ENCODE data around the gene FGFR2. TPM values are rescaled to one million over a fixed set of nuclear protein-coding genes. Genes with fewer than 3 reads are reported as not detected.
A peak's percentile ranks its signal among the peaks of the same experiment; 100 is the strongest.

FGFR2 gene
- total and polyA plus RNA-seq, 3 experiments from 2014 or later, result 0.11 to 1.3 (median 0.13) TPM

DNA sequence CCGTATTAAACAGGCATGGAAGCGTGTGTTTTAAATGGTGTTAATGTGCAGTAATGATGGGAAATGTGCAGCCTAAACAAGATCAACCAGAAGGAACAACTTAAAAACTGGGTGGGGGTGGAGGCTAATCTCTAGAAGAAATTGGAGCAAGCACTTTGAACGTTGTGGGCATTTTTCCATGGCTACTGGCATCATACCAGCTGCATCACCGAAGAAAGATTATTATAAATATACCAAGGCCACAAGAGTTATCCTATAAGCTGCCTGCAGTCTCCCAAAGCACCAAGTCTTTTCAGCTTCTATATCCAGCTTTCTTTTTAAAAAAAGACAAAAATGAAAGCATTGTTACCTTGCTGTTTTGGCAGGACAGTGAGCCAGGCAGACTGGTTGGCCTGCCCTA is 79.9 kb downstream of the FGFR2 start:
- Histone ChIP-seq H3K4me3 (ENCODE audit: low read length) (no peak overlapping the region), H3K27ac (ENCODE audit: low read depth, low read length) (no peak overlapping the region), H3K4me1 (ENCODE audit: insufficient read depth, low read length) (no peaks in the 10 kb centered on the region), H3K36me3 (ENCODE audit: insufficient read depth, low read length) (no peaks in the 10 kb centered on the region), H3K9me3 (ENCODE audit: low read length) (no peaks in the 10 kb centered on the region), H3K27me3 (ENCODE audit: insufficient read depth, low read length, poor library complexity, severe bottlenecking) (no peaks in the 10 kb centered on the region)
- H3K27ac Mint-ChIP-seq, result peak overlapping the region in 1 of 8 donors; percentile 7
- H3K27me3 Mint-ChIP-seq, result no peaks in the 10 kb centered on the region
- POLR2A ChIA-PET, result no interaction called here
- H3K36me3 Mint-ChIP-seq, result no peaks in the 10 kb centered on the region
- peaks cover 7 to 43% (median 20%) of the 10 kb centered on the region in 3 donors for H3K4me1 Mint-ChIP-seq
- no peak for DNase-seq
- no peaks in the 10 kb centered on the region for H3K9me3 Mint-ChIP-seq
- no peak overlapping the region for H3K4me3 Mint-ChIP-seq
- CTCF ChIA-PET, result interaction anchor here (1.0 kb wide), 1 partner anchor 90 kb away, joined by 3 read pairs; no protein-coding TSS in a partner anchor

DNA sequence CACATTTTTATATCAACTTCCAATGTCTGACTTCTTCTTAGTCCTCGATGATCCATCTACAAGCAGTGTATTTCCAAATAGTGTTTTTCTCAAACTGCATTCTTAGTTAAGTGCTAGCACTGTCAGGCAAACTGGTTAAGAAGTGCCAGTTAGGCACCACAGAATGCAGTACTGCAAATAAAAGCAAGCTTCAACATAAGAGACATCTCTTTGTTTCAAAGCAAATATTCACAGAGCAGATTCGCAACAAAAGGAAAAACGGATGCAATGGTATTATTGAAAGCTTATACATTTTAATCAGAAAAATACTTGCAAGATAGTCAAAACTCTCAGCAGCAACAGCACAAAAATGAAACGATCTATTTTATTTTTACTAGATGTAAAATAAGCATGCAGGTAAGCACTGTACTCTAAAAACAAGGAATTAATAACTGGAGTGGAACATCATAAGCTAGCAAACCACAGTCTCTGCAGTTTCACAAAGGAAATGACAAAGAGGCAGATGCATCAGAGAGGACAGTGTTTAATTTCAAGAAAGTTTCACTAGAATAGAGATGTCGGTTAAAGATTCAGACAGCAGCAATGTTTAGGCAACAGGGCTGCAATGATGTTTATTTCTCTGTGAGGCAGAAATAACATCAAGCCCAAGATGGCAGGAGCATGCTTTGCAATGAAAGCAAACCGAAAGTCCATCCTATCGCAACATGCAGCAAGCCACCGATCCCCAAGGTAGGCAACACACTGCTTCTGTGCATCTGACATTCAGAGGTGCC is 82.0 kb downstream of the FGFR2 start:
- CTCF ChIA-PET, result no interaction called here
- Mint-ChIP-seq H3K4me1 (peaks cover 4 to 37% (median 20%) of the 10 kb centered on the region in 3 donors), H3K9me3 (peaks cover 0 to 2% (median 0%) of the 10 kb centered on the region in 5 donors), H3K27ac (peak overlapping the region in 2 of 8 donors; percentile 6 to 19), H3K27me3 (no peaks in the 10 kb centered on the region), H3K36me3 (no peaks in the 10 kb centered on the region), H3K4me3 (peak overlapping the region in 5 of 7 donors; percentile 26 to 66 (median 40))
- Histone ChIP-seq H3K36me3 (ENCODE audit: insufficient read depth, low read length) (no peaks in the 10 kb centered on the region), H3K4me1 (ENCODE audit: insufficient read depth, low read length) (no peaks in the 10 kb centered on the region), H3K9me3 (ENCODE audit: low read length) (no peaks in the 10 kb centered on the region), H3K27ac (ENCODE audit: low read depth, low read length) (no peak overlapping the region), H3K4me3 (ENCODE audit: low read length) (no peak overlapping the region), H3K27me3 (ENCODE audit: insufficient read depth, low read length, poor library complexity, severe bottlenecking) (no peaks in the 10 kb centered on the region)
- POLR2A ChIA-PET, result no interaction called here
- DNase-seq, result no peak

DNA sequence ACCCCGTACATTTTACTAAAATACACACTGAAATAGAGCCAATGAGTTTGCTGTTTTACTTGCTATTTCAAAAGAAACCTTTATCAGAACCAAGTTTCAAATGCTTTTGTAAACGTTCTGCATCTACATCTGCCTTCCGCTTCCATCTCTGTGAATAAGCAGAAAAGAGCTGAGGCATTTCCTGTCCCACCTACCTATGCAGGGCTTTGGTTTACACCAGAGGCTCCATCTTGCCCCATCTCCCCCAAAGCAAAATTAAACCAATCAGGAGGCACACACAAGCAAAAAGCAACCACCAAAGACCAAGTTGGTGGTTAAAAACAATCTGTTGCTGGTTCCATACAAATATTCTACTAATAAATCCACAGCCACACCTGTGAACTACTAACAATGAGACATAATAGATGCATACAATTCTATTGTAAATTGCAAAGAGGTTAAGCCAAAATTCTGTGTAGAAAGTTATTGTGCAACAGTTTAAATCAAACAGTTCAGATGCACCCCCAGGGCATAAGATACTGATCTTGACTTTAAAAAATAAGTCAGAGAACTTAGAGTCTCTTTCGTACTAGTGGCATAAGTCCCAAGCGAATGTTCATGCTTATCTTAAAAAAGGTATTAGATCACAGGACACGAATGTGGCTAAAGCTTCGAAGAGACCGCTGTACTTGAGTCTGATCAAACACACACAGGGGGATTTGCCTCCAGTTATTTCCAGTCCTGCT is 83.9 kb downstream of the FGFR2 start:
- ChIA-PET CTCF (no interaction called here), POLR2A (no interaction called here)
- Mint-ChIP-seq H3K27ac (peak overlapping the region in 2 of 8 donors; percentile 5 to 33), H3K9me3 (peaks cover 0 to 2% (median 0%) of the 10 kb centered on the region in 5 donors), H3K27me3 (no peaks in the 10 kb centered on the region), H3K36me3 (no peaks in the 10 kb centered on the region), H3K4me3 (peak overlapping the region in 3 of 7 donors; percentile 1 to 30 (median 19)), H3K4me1 (peaks cover 4 to 37% (median 20%) of the 10 kb centered on the region in 3 donors)
- Histone ChIP-seq H3K9me3 (ENCODE audit: low read length) (no peaks in the 10 kb centered on the region), H3K27ac (ENCODE audit: low read depth, low read length) (no peak overlapping the region), H3K36me3 (ENCODE audit: insufficient read depth, low read length) (no peaks in the 10 kb centered on the region), H3K4me1 (ENCODE audit: insufficient read depth, low read length) (no peaks in the 10 kb centered on the region), H3K4me3 (ENCODE audit: low read length) (no peak overlapping the region), H3K27me3 (ENCODE audit: insufficient read depth, low read length, poor library complexity, severe bottlenecking) (no peaks in the 10 kb centered on the region)
- DNase-seq, result no peak

DNA sequence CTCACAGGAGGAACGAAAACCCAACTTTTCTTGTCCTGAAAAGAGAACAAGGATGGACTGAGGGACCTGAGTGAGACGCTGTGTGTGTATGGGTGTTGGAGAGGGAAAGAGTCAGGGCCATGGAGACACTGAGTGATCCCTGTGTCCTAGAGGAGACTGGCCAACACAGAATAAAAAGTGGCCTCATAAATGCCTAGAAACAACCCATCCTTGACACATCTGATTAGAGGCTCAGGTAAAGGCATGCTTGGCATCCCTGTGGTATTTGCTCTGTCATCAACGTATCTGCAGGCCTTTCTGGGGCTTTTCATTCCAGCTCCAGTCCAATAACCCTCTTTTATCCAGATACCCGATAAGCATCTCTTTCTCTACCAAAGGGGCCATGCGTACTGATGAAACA is 86.3 kb downstream of the FGFR2 start:
- Mint-ChIP-seq H3K27me3 (no peaks in the 10 kb centered on the region), H3K9me3 (peaks cover 0 to 3% (median 0%) of the 10 kb centered on the region in 5 donors), H3K4me3 (no peak overlapping the region), H3K27ac (no peak overlapping the region), H3K36me3 (no peaks in the 10 kb centered on the region), H3K4me1 (peaks cover 2 to 29% (median 17%) of the 10 kb centered on the region in 3 donors)
- H3K4me1 ChIP-seq (ENCODE audit: insufficient read depth, low read length), result no peaks in the 10 kb centered on the region
- H3K4me3 ChIP-seq (ENCODE audit: low read length), result no peak overlapping the region
- no peaks in the 10 kb centered on the region for H3K9me3 ChIP-seq (ENCODE audit: low read length)
- no peaks in the 10 kb centered on the region for H3K36me3 ChIP-seq (ENCODE audit: insufficient read depth, low read length)
- ChIA-PET POLR2A (no interaction called here), CTCF (no interaction called here)
- no peak for DNase-seq
- H3K27ac ChIP-seq (ENCODE audit: low read depth, low read length), result no peak overlapping the region
- H3K27me3 ChIP-seq (ENCODE audit: insufficient read depth, low read length, poor library complexity, severe bottlenecking), result no peaks in the 10 kb centered on the region

DNA sequence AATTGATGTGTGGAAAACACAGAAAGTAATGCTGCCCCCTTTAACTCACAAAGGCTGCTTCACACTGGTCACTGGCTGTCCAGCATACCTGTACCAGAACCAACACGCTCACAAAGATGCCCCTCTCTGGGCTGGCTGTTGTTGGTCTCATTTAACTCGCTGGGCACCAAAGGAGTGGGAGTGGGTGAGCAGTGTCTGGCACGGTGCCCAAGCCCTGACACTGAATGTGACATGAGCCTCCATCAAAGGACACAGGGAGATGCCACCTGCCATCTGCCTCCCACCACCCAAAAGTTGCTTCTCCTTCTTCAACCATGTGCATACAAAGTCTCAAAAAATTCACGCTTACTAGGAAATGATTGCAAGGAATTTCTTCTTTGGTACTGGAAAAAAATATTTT is 86.8 kb downstream of the FGFR2 start:
- Mint-ChIP-seq H3K4me3 (no peak overlapping the region), H3K9me3 (peaks cover 0 to 3% (median 0%) of the 10 kb centered on the region in 5 donors), H3K27me3 (no peaks in the 10 kb centered on the region), H3K4me1 (peaks cover 2 to 26% (median 14%) of the 10 kb centered on the region in 3 donors), H3K36me3 (no peaks in the 10 kb centered on the region), H3K27ac (no peak overlapping the region)
- Histone ChIP-seq H3K36me3 (ENCODE audit: insufficient read depth, low read length) (no peaks in the 10 kb centered on the region), H3K27me3 (ENCODE audit: insufficient read depth, low read length, poor library complexity, severe bottlenecking) (no peaks in the 10 kb centered on the region), H3K4me3 (ENCODE audit: low read length) (no peak overlapping the region), H3K9me3 (ENCODE audit: low read length) (no peaks in the 10 kb centered on the region), H3K4me1 (ENCODE audit: insufficient read depth, low read length) (no peaks in the 10 kb centered on the region), H3K27ac (ENCODE audit: low read depth, low read length) (no peak overlapping the region)
- CTCF ChIA-PET, result no interaction called here
- POLR2A ChIA-PET, result no interaction called here
- no peak for DNase-seq

DNA sequence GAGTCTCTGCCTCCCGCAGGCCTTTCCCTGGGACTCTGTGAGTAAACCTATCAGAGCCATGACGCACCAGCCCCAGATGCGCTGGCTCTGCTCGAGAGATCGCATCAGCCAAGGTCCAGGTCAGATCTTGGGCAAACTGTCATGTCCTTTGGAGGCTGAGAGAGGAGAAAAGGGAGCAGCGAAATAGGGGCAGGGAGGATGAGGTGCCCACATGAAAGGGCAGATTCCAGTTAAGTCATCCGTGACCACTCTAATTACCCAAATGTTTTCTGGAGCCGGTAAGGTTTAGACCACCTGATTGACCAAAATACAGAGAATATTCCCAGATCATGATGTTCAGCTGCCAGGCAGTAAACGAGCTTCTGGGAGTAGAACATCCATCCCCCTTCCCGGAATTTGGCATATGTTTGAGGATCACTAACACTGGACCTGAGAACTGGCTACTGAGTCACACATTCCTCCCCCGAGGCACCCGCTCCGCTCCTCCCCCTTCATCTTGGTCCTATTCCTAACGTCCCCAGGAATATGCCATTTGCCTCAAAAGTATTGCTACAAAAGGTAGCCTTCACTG is 88.0 kb downstream of the FGFR2 start:
- Mint-ChIP-seq H3K36me3 (no peaks in the 10 kb centered on the region), H3K9me3 (peaks cover 0 to 3% (median 0%) of the 10 kb centered on the region in 5 donors), H3K27ac (no peak overlapping the region), H3K4me3 (no peak overlapping the region), H3K27me3 (no peaks in the 10 kb centered on the region), H3K4me1 (peaks cover 2 to 17% (median 9%) of the 10 kb centered on the region in 3 donors)
- no peaks in the 10 kb centered on the region for H3K27me3 ChIP-seq (ENCODE audit: insufficient read depth, low read length, poor library complexity, severe bottlenecking)
- ChIA-PET CTCF (no interaction called here), POLR2A (no interaction called here)
- no peak for DNase-seq
- H3K9me3 ChIP-seq (ENCODE audit: low read length), result no peaks in the 10 kb centered on the region
- H3K36me3 ChIP-seq (ENCODE audit: insufficient read depth, low read length), result no peaks in the 10 kb centered on the region
- no peak overlapping the region for H3K4me3 ChIP-seq (ENCODE audit: low read length)
- no peaks in the 10 kb centered on the region for H3K4me1 ChIP-seq (ENCODE audit: insufficient read depth, low read length)
- no peak overlapping the region for H3K27ac ChIP-seq (ENCODE audit: low read depth, low read length)

DNA sequence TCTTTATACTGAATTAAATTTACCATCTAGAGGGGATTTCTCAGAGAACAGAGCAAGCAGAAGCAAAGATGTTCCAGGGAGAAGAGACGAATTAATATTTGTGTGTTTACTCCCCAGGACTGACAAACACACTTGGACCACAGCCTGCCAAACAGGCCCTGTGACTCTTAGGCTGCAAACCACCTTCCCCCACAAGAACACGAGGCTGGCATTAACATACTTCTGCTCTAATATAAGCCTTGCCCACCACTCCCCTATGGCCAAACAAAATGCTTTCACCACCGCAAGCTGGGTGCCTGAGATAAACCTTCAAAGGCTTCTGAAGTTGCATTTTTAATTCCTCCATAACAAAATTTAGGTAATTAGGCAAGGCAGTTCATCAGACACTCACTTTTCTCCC is 88.4 kb downstream of the FGFR2 start:
- Mint-ChIP-seq H3K27me3 (no peaks in the 10 kb centered on the region), H3K9me3 (peaks cover 0 to 3% (median 0%) of the 10 kb centered on the region in 5 donors), H3K4me1 (peaks cover under 1 to 13% (median 9%) of the 10 kb centered on the region in 3 donors), H3K4me3 (no peak overlapping the region), H3K36me3 (no peaks in the 10 kb centered on the region), H3K27ac (no peak overlapping the region)
- Histone ChIP-seq H3K4me1 (ENCODE audit: insufficient read depth, low read length) (no peaks in the 10 kb centered on the region), H3K27ac (ENCODE audit: low read depth, low read length) (no peak overlapping the region), H3K9me3 (ENCODE audit: low read length) (no peaks in the 10 kb centered on the region), H3K4me3 (ENCODE audit: low read length) (no peak overlapping the region), H3K36me3 (ENCODE audit: insufficient read depth, low read length) (no peaks in the 10 kb centered on the region), H3K27me3 (ENCODE audit: insufficient read depth, low read length, poor library complexity, severe bottlenecking) (no peaks in the 10 kb centered on the region)
- no peak for DNase-seq
- POLR2A ChIA-PET, result no interaction called here
- CTCF ChIA-PET, result no interaction called here

DNA sequence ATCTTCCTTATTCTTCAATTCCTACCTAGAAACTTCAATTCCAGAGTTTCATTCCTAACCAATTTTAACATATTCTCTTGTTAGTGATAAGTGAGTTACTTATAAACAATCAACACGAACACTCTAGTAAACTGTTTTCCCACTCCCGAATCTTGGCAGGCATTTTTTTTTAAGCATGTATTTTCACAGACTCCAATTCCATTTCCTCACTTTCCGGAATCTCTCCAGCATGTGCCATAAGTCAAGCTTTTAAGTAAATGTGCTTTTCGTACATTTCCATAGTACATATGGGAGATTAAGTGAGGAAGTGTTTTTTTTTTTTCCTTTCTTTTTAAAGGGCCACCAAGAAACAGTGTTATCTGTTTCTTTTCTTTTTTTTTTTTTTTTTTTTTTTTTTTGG is 89.1 kb downstream of the FGFR2 start:
- POLR2A ChIA-PET, result no interaction called here
- DNase-seq, result no peak
- H3K27me3 ChIP-seq (ENCODE audit: insufficient read depth, low read length, poor library complexity, severe bottlenecking), result no peaks in the 10 kb centered on the region

More for the DNA sequence above, 89.1 kb downstream of the FGFR2 start:
- Mint-ChIP-seq H3K27me3 (no peaks in the 10 kb centered on the region), H3K27ac (peak overlapping the region in 1 of 8 donors; percentile 35), H3K4me1 (peaks cover 0 to 6% (median 5%) of the 10 kb centered on the region in 3 donors), H3K4me3 (no peak overlapping the region), H3K9me3 (peaks cover 0 to 3% (median 0%) of the 10 kb centered on the region in 5 donors), H3K36me3 (no peaks in the 10 kb centered on the region)
- no peaks in the 10 kb centered on the region for H3K36me3 ChIP-seq (ENCODE audit: insufficient read depth, low read length)
- CTCF ChIA-PET, result no interaction called here
- no peaks in the 10 kb centered on the region for H3K9me3 ChIP-seq (ENCODE audit: low read length)
- no peak overlapping the region for H3K4me3 ChIP-seq (ENCODE audit: low read length)
- no peak overlapping the region for H3K27ac ChIP-seq (ENCODE audit: low read depth, low read length)
- no peaks in the 10 kb centered on the region for H3K4me1 ChIP-seq (ENCODE audit: insufficient read depth, low read length)

All from CD8-positive, alpha-beta memory T cell (primary cell).